K562 (cell line): ENCODE data around the gene QRICH1. TPM values are rescaled to one million over a fixed set of nuclear protein-coding genes. Genes with fewer than 3 reads are reported as not detected.
A peak's percentile ranks its signal among the peaks of the same experiment; 100 is the strongest.

Experiments
- ATAC-seq: fragments of 200-7000 bp; cut with Tn5 transposase; 3 replicates; pipeline ENCODE4 v1.9.1; 2020; ENCODE audit warnings: moderate library complexity
- BruUV-seq: library from RNA; stranded (reverse); fragments of 400-500 nt; replicated peaks from 2 replicates; lab custom pipeline; 2021; lab: Mats Ljungman, UMichigan
- CTCF ChIA-PET: fragments of 300-600 bp; formaldehyde crosslinking; extraction: SDS; loops from one replicate; lab custom pipeline; 2021; ENCODE audit warnings: low intra/inter-chr PET ratio; lab: Yijun Ruan, JAX
- POLR2A ChIA-PET: fragments of 300-600, 350-650 bp; sonication (Branson Sonifier 250); formaldehyde crosslinking; extraction: SDS; loops from one replicate; lab custom pipeline; 2021; ENCODE audit warnings: antibody characterized with exemption, inconsistent platforms; lab: Yijun Ruan, JAX
- DNase-seq, 4 experiments: peaks; one replicate each; pipeline versions ENCODE4 v3.0.0 to v3.0.0-alpha.2; 2011 to 2018; ENCODE audit warnings: low spot score in 3 of 4, mixed read lengths in 3 of 4; ENCODE audit errors: extremely low read depth in 1 of 4
- FAIRE-seq: peaks from 2 replicates; lab custom pipeline; 2011; peaks lifted over from hg19 to GRCh38; lab: Jason Lieb, UNC
- H2AFZ ChIP-seq: 2 replicates; pipeline ENCODE4 v1.6.0; 2011; ENCODE audit warnings: low read depth, low read length, control low read depth, inconsistent platforms
- H3K27ac ChIP-seq: fragments of 200-600 bp; 3 replicates; pipeline ENCODE4 v1.8.0; 2011; ENCODE audit warnings: low read depth, mild to moderate bottlenecking, control low read depth, inconsistent platforms, low read length, moderate library complexity, mixed read lengths; ENCODE audit errors: extremely low read depth
- H3K27me3 ChIP-seq, 2 experiments: fragments of 300-600 bp in 1 of 2; 2 replicates in 1 of 2; 3 replicates in 1 of 2; pipeline versions ENCODE4 v1.6.0 to v1.8.0; 2011; ENCODE audit warnings: inconsistent platforms in 2 of 2, low read length in 2 of 2, mild to moderate bottlenecking in 1 of 2, mixed read lengths in 1 of 2, moderate library complexity in 1 of 2; ENCODE audit not compliant: control insufficient read depth in 2 of 2, insufficient read depth in 2 of 2
- H3K36me3 ChIP-seq: fragments of 300-600 bp; 3 replicates; pipeline ENCODE4 v1.8.0; 2011; ENCODE audit warnings: mild to moderate bottlenecking, low read length, inconsistent platforms; ENCODE audit not compliant: control insufficient read depth, insufficient read depth
- H3K4me1 ChIP-seq, 2 experiments: fragments of 200-600 bp in 1 of 2; replicated peaks in 1 of 2; 2 replicates in 1 of 2; 3 replicates in 1 of 2; pipeline versions ENCODE4 v1.5.1 to v1.8.0; 2011; ENCODE audit warnings: inconsistent platforms in 2 of 2, low read length in 2 of 2, mild to moderate bottlenecking in 1 of 2, mixed read lengths in 1 of 2, moderate library complexity in 1 of 2; ENCODE audit not compliant: control insufficient read depth in 2 of 2, insufficient read depth in 2 of 2
- H3K4me2 ChIP-seq: 2 replicates; pipeline ENCODE4 v1.6.1; 2011; ENCODE audit warnings: low read length, control low read depth, inconsistent platforms, mixed read lengths; ENCODE audit not compliant: insufficient read depth
- H3K4me3 ChIP-seq: fragments of 200-600 bp; sonication (generic), shearing (Covaris generic); 2 replicates; pipeline ENCODE4 v1.5.1; 2016; ENCODE audit warnings: control low read depth, inconsistent platforms
- H3K79me2 ChIP-seq: fragments of 200-600 bp; 3 replicates; pipeline ENCODE4 v1.8.0; 2011; ENCODE audit warnings: low read length, inconsistent platforms; ENCODE audit not compliant: control insufficient read depth, insufficient read depth
- H3K9ac ChIP-seq, 2 experiments: 2 replicates each; pipeline versions ENCODE4 v1.6.0 to v1.6.1; 2011; ENCODE audit warnings: low read depth in 2 of 2, low read length in 2 of 2, control low read depth in 1 of 2, inconsistent platforms in 1 of 2, mild to moderate bottlenecking in 1 of 2, mixed read lengths in 1 of 2; ENCODE audit not compliant: insufficient read depth in 1 of 2
- H3K9me1 ChIP-seq: one replicate; pipeline ENCODE4 v1.6.0; 2011; ENCODE audit warnings: inconsistent platforms, mild to moderate bottlenecking, low read length, moderate library complexity; ENCODE audit not compliant: control insufficient read depth, insufficient read depth
- H3K9me3 ChIP-seq: replicated peaks from 2 replicates; pipeline ENCODE4 v1.5.1; 2011; ENCODE audit warnings: low read depth, low read length, inconsistent platforms; ENCODE audit not compliant: control insufficient read depth, insufficient read depth
- H4K20me1 ChIP-seq: replicated peaks from 2 replicates; pipeline ENCODE4 v1.6.1; 2011; ENCODE audit warnings: low read length, inconsistent platforms, mixed read lengths; ENCODE audit not compliant: control insufficient read depth, insufficient read depth
- WGBS: fragments of 100-300 bp; shearing (Covaris generic); methylation state at CpG from one replicate; pipeline ENCODE4 v1.1.6; 2016; ENCODE audit warnings: low coverage, mixed read lengths; ENCODE audit not compliant: insufficient coverage; ENCODE audit errors: missing lambda C conversion rate; 5-methylcytosine and 5-hydroxymethylcytosine counted together
- in situ Hi-C: fragments of 300-500 bp; cut with MboI; formaldehyde crosslinking; loops from 4 replicates; pipeline ENCODE4 v1.15.0; 2018; ENCODE audit warnings: inconsistent platforms, mixed read lengths
- intact Hi-C: fragments of 100-400 bp; cut with micrococcal nuclease; formaldehyde crosslinking; loops from 2 replicates; pipeline ENCODE4 v1.14.2; 2022
- polyA plus RNA-seq, 8 experiments: library from polyadenylated mRNA; depleted of rRNA in 4 of 8; stranded (reverse) in 5 of 8; unstranded in 3 of 8; fragments of >200 nt; fragmentation: Nextera tagmentation in 2 of 8; fragmentation: Illumina TruSeq in 1 of 8; extraction: Ambion mirVana in 2 of 8; extraction: Trizol in 1 of 8; gene quantifications; 2 replicates each; pipeline versions ENCODE4 v1.2.1 to v1.2.3, GENCODE V29; 2011 to 2014; ENCODE audit warnings: inconsistent platforms in 1 of 8, missing spikeins in 1 of 8
- total RNA-seq, 7 experiments: library from RNA; depleted of rRNA in 6 of 7; stranded (reverse); fragments of >200 nt in 6 of 7; fragmentation: Illumina TruSeq in 2 of 7; extraction: Trizol in 2 of 7; gene quantifications; 2 replicates each; pipeline versions ENCODE4 v1.2.1 to v1.2.3, GENCODE V29; 2011 to 2021; ENCODE audit warnings: low replicate concordance in 1 of 7
- TF ChIP-seq, protein P1 (sequence below): sonication (generic); formaldehyde crosslinking; IDR thresholded peaks from 2 replicates; pipeline ENCODE4 v1.8.0; 2023; ENCODE audit warnings: missing genetic modification reagents, mild to moderate bottlenecking, borderline replicate concordance
- TF ChIP-seq, protein P2 (sequence below), 2 experiments: fragments of 450-650 bp; IDR thresholded peaks; 2 replicates each; pipeline ENCODE4 v1.6.1; 2016
- TF ChIP-seq, protein P3 (sequence below), 2 experiments: fragments of 450-650 bp; formaldehyde crosslinking in 1 of 2; IDR thresholded peaks; 2 replicates each; pipeline versions ENCODE4 v1.4.0 to v1.6.1; 2014 to 2020; ENCODE audit warnings: mild to moderate bottlenecking in 2 of 2, borderline replicate concordance in 1 of 2, low read depth in 1 of 2

The QRICH1 gene
- total and polyA plus RNA-seq, 9 of the 15 experiments (the other 6 are each of a cell fraction or from before 2014, with no cell fraction given), result 20.1 to 99.2 (median 56.7) TPM

DNA sequence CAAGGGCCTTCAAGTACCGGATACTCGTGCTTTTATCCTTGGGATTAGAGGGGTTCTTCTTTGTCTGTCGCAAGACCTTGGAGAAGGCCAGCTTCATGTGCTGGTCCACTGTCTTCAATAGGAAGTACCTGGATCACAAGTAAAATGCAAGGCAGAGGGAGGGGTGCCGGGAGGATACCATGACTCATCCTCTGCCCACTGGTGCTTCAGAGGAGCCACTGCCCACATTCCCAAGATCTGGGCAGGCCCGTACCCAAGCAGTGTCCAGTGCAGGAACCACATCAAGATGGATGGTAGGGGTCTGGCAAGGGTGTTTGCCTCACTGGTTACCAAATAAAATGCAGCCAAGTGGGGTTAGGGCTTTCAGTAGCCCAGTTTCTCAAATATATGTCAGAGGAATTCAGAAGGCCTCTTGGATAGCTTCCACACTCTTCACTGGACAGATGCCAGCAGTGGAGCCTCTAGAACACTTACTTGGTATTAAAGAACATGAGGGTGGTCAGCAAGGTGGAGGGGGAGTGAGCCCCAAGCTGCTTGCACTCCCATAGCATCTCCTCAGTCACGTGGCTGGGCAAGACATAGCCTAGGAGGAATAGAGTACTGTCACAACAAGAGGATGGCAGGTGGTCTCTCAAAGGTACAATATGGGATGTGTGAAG is 61.1 kb downstream of the QRICH1 start (continued):
- TF ChIP-seq, protein P1, sequence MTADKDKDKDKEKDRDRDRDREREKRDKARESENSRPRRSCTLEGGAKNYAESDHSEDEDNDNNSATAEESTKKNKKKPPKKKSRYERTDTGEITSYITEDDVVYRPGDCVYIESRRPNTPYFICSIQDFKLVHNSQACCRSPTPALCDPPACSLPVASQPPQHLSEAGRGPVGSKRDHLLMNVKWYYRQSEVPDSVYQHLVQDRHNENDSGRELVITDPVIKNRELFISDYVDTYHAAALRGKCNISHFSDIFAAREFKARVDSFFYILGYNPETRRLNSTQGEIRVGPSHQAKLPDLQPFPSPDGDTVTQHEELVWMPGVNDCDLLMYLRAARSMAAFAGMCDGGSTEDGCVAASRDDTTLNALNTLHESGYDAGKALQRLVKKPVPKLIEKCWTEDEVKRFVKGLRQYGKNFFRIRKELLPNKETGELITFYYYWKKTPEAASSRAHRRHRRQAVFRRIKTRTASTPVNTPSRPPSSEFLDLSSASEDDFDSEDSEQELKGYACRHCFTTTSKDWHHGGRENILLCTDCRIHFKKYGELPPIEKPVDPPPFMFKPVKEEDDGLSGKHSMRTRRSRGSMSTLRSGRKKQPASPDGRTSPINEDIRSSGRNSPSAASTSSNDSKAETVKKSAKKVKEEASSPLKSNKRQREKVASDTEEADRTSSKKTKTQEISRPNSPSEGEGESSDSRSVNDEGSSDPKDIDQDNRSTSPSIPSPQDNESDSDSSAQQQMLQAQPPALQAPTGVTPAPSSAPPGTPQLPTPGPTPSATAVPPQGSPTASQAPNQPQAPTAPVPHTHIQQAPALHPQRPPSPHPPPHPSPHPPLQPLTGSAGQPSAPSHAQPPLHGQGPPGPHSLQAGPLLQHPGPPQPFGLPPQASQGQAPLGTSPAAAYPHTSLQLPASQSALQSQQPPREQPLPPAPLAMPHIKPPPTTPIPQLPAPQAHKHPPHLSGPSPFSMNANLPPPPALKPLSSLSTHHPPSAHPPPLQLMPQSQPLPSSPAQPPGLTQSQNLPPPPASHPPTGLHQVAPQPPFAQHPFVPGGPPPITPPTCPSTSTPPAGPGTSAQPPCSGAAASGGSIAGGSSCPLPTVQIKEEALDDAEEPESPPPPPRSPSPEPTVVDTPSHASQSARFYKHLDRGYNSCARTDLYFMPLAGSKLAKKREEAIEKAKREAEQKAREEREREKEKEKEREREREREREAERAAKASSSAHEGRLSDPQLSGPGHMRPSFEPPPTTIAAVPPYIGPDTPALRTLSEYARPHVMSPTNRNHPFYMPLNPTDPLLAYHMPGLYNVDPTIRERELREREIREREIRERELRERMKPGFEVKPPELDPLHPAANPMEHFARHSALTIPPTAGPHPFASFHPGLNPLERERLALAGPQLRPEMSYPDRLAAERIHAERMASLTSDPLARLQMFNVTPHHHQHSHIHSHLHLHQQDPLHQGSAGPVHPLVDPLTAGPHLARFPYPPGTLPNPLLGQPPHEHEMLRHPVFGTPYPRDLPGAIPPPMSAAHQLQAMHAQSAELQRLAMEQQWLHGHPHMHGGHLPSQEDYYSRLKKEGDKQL (CRISPR knock-in tag), result no peak

DNA sequence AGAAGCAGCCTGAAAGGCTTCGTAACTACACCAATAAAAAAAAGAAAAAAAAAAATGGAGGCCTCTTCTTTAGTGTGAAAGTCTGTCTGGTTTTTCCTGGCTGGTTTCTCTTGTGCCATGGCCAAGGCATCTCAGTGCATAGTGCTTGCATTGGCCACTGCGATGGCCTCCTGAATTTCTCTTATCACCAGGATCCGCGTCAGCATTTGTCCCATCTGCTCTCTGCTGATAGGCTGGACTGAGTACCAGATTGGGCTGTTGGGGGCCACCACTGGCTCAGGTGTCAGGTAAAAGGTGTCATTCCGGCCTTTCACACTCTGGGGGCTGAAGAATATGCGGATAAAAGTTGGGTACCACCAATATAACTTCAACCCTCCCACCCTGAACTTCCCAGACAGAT is 63.5 kb downstream of the QRICH1 start:
- Histone ChIP-seq H3K79me2 (peaks cover 41% of the 10 kb centered on the region), H3K9ac (no peak overlapping the region), H3K9me1 (peaks cover 7% of the 10 kb centered on the region), H3K36me3 (peaks cover 80% of the 10 kb centered on the region), H3K27ac (no peak overlapping the region), H4K20me1 (peaks cover 7% of the 10 kb centered on the region), H3K4me2 (no peak overlapping the region), H3K4me3 (no peak overlapping the region), H3K9me3 (no peaks in the 10 kb centered on the region), H2AFZ (no peak overlapping the region), H3K27me3 (no peaks in the 10 kb centered on the region), H3K4me1 (peaks cover 28 to 37% of the 10 kb centered on the region in 2 experiments; a peak in 4 of 5 replicates)
- BruUV-seq, result no TSS peak
- in situ Hi-C loops (no loop called here), intact Hi-C loops (no loop called here)
- DNase-seq (peak in 3 of 4 experiments; percentile 28 to 53 (median 47)), ATAC-seq (no peak), FAIRE-seq (no peak)
- CTCF ChIA-PET, result no interaction called here
- POLR2A ChIA-PET, result interaction anchor here (0.6 kb wide), 2 partner anchors 43 to 321 kb away, joined by 3 read pairs; no protein-coding TSS in a partner anchor
- WGBS, result 41% methylated on average over 4 of the region's 6 CpGs
- TF ChIP-seq, protein P2, sequence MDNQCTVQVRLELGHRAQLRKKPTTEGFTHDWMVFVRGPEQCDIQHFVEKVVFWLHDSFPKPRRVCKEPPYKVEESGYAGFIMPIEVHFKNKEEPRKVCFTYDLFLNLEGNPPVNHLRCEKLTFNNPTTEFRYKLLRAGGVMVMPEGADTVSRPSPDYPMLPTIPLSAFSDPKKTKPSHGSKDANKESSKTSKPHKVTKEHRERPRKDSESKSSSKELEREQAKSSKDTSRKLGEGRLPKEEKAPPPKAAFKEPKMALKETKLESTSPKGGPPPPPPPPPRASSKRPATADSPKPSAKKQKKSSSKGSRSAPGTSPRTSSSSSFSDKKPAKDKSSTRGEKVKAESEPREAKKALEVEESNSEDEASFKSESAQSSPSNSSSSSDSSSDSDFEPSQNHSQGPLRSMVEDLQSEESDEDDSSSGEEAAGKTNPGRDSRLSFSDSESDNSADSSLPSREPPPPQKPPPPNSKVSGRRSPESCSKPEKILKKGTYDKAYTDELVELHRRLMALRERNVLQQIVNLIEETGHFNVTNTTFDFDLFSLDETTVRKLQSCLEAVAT (IDR thresholded peaks at IDR 0.05), result no peak
- TF ChIP-seq, protein P3, sequence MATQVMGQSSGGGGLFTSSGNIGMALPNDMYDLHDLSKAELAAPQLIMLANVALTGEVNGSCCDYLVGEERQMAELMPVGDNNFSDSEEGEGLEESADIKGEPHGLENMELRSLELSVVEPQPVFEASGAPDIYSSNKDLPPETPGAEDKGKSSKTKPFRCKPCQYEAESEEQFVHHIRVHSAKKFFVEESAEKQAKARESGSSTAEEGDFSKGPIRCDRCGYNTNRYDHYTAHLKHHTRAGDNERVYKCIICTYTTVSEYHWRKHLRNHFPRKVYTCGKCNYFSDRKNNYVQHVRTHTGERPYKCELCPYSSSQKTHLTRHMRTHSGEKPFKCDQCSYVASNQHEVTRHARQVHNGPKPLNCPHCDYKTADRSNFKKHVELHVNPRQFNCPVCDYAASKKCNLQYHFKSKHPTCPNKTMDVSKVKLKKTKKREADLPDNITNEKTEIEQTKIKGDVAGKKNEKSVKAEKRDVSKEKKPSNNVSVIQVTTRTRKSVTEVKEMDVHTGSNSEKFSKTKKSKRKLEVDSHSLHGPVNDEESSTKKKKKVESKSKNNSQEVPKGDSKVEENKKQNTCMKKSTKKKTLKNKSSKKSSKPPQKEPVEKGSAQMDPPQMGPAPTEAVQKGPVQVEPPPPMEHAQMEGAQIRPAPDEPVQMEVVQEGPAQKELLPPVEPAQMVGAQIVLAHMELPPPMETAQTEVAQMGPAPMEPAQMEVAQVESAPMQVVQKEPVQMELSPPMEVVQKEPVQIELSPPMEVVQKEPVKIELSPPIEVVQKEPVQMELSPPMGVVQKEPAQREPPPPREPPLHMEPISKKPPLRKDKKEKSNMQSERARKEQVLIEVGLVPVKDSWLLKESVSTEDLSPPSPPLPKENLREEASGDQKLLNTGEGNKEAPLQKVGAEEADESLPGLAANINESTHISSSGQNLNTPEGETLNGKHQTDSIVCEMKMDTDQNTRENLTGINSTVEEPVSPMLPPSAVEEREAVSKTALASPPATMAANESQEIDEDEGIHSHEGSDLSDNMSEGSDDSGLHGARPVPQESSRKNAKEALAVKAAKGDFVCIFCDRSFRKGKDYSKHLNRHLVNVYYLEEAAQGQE (IDR thresholded peaks at IDR 0.05; ENCODE audit: borderline replicate concordance), result no peak
- TF ChIP-seq, protein P3 (CRISPR knock-in tag; IDR thresholded peaks at IDR 0.05; ENCODE audit: low read depth), result no peak
